HL-60 (cell line): ENCODE data around the gene GPR32.

ENCODE experiments used
- DNase-seq, 2 experiments: peaks; one replicate each; pipeline ENCODE4 v3.0.0-alpha.2; 2010 to 2020; ENCODE audit warnings: low read depth in 1 of 2, low spot score in 1 of 2
- H3K27ac ChIP-seq: fragments of 250-450 bp; sonication (Bioruptor Pico); replicated peaks from 2 replicates; pipeline ENCODE4 v1.5.1; 2020; ENCODE audit warnings: mild to moderate bottlenecking, moderate library complexity
- H3K27me3 ChIP-seq: fragments of 250-450 bp; sonication (Bioruptor Pico); 2 replicates; pipeline ENCODE4 v1.5.1; 2021; ENCODE audit warnings: mild to moderate bottlenecking, moderate library complexity; ENCODE audit not compliant: insufficient read depth, poor library complexity, severe bottlenecking
- H3K4me3 ChIP-seq: replicated peaks from 2 replicates; pipeline ENCODE4 v1.5.1; 2011; ENCODE audit warnings: mild to moderate bottlenecking, control low read depth, low read length; ENCODE audit not compliant: insufficient read depth
- CTCF ChIP-seq: IDR thresholded peaks from one replicate; pipeline ENCODE4 v1.5.1; 2011; ENCODE audit warnings: low read length, control low read depth, inconsistent platforms; ENCODE audit not compliant: insufficient read depth
- GABPA ChIP-seq: IDR thresholded peaks from 2 replicates; pipeline ENCODE4 v1.6.1; 2012; ENCODE audit warnings: low read depth
- POLR2AphosphoS5 ChIP-seq: IDR thresholded peaks from 2 replicates; pipeline ENCODE4 v1.6.1; 2012; ENCODE audit warnings: low read depth
- REST ChIP-seq: IDR thresholded peaks from 2 replicates; pipeline ENCODE4 v1.6.1; 2012; ENCODE audit warnings: low read depth; ENCODE audit not compliant: insufficient replicate concordance
- SPI1 ChIP-seq: IDR thresholded peaks from 2 replicates; pipeline ENCODE4 v1.6.1; 2012; ENCODE audit warnings: low read depth, mild to moderate bottlenecking, borderline replicate concordance

Gene GPR32

GRCh38 chr19:50791594-50792271, 21.5 kb downstream of the GPR32 start:
- DNase-seq = no peak
- no peak overlapping the region for H3K27ac ChIP-seq
- TF ChIP-seq SPI1 (no peak), REST (no peak), POLR2AphosphoS5 (no peak), CTCF (no peak), GABPA (no peak)
- no peaks in the 10 kb centered on the region for H3K27me3 ChIP-seq
- H3K4me3 ChIP-seq = no peak overlapping the region

- no peak for DNase-seq
- no peak for TF ChIP-seq REST
- no peak for TF ChIP-seq CTCF
- no peaks in the 10 kb centered on the region for H3K27me3 ChIP-seq
- H3K27ac ChIP-seq = no peak overlapping the region
- H3K4me3 ChIP-seq = no peak overlapping the region
These were observed 22.3 kb downstream of the GPR32 start for GRCh38 chr19:50792272-50793250.

- H3K27ac ChIP-seq = no peak overlapping the region
- H3K4me3 ChIP-seq = no peak overlapping the region
- H3K27me3 ChIP-seq = no peaks in the 10 kb centered on the region
- TF ChIP-seq CTCF (no peak), POLR2AphosphoS5 (peak; percentile 38), SPI1 (no peak)
- DNase-seq = no peak
These were observed 23.3 kb downstream of the GPR32 start for GRCh38 chr19:50793558-50794065.
